Measurements from ENCODE around the gene NUTM2A.
"Not testable (repeated sequence)": the region's sequence is repeated elsewhere in the genome, so short reads cannot be mapped to it uniquely, and the experiment has no call there.

Gene NUTM2A, protein sequence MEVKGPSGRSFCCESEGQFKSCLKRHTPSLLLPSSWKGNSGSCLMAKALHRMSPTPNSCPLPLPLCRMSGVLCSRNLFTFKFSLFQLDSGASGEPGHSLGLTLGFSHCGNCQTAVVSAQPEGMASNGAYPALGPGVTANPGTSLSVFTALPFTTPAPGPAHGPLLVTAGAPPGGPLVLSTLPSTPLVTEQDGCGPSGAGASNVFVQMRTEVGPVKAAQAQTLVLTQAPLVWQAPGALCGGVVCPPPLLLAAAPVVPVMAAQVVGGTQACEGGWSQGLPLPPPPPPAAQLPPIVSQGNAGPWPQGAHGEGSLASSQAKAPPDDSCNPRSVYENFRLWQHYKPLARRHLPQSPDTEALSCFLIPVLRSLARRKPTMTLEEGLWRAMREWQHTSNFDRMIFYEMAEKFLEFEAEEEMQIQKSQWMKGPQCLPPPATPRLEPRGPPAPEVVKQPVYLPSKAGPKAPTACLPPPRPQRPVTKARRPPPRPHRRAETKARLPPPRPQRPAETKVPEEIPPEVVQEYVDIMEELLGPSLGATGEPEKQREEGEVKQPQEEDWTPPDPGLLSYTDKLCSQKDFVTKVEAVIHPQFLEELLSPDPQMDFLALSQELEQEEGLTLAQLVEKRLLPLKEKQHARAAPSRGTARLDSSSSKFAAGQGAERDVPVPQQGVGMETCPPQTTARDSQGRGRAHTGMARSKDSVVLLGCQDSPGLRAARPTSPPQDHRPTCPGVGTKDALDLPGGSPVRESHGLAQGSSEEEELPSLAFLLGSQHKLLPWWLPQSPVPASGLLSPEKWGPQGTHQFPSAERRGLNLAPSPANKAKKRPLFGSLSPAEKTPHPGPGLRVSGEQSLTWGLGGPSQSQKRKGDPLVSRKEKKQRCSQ

GRCh38 chr10:87225148-87225547 is at the start of gene NUTM2A:
TSS of gene NUTM2A (plus strand) at chr10:87225448. CDS start at chr10:87225831, 383 bp downstream.
- not testable (repeated sequence) for DNase-seq (ENCODE audit: low read depth)

GRCh38 chr10:87177587-87177986 is 47.7 kb upstream of the NUTM2A start:
- not testable (repeated sequence) for DNase-seq (ENCODE audit: low read depth)

- DNase-seq (ENCODE audit: low read depth) = not testable (repeated sequence)
Measured at GRCh38 chr10:87184421-87184820, 40.8 kb upstream of the NUTM2A start.

- not testable (repeated sequence) for DNase-seq (ENCODE audit: low read depth)
Measured at GRCh38 chr10:87186016-87186415, 39.2 kb upstream of the NUTM2A start.

DNA sequence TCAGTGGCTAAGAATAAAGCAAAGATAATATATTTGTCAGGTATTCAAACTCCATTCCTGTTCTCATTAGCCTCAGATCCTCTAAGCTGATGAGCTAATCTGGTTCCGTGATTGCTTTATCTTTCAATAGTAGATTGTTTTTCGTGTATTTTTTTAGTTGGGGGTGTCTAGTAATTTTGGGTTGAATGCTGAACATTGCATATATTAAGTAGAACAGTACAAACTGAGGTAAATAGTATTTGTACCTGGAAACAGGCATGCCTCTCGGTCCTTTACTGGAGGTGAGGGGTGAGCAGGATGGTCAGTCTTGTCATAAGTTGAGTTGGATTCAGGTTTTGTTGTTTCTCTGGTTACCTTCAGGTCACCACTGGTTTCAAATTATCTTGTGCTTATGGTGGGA is 37.7 kb upstream of the NUTM2A start:
- DNase-seq (ENCODE audit: low read depth) = not testable (repeated sequence)

DNA sequence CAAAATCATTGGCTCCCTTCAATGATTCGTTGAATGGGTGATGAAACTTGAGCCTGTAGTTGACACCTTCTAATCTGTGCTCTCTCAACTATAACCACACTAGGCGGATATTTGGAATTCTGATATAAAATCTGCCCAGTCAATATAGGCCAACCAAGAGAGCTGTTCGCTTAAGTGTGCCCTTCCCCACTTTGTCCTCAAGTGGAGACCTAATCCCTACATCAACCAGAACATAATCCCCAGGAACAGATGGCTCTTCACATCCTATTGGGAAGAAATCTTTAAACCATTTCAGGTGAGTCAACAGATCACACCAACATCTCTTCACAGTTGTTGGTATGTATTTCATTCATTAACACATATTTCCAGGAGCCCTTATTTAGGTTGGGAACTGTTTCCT is 33.4 kb upstream of the NUTM2A start:
- DNase-seq (ENCODE audit: low read depth) = not testable (repeated sequence)

DNA sequence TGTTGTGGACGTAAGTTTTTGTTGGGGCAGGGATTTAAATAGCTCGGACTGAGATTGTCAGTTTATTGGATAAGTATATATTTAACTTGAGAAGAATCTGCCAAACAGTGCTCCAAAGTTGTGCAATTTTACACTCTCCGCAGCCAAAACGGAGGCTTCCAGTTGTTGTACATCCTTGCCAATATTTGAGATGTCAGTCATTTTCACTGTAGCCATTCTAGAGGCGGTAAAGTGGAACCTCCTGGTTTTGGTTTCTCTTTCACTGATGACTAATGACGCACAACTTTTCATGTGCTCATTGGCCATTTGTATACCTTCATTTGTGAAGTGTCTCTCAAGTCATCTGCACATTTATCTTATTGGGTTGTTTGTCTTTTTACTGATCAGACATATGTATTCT is 24.3 kb upstream of the NUTM2A start:
- DNase-seq (ENCODE audit: low read depth) = not testable (repeated sequence)

DNA sequence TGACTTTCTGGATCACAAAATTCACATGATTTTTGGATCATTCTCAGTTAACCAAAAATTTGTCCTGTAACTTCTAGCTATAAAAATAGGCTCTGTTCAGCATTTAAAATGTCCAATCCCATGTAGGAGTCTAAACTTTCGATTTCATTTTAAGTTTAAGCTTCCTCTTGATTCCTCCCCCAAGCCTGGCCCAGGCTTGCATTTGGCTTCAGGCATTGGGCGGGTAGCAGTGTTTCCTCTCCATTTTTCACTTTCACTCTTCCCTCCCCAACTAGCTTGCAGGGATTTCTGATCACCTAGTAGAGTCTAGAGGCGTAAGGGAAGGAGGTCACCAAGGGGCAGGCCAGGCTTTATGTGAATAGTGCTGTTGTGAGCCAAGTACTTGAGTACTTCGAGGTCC is 20.4 kb upstream of the NUTM2A start:
- not testable (repeated sequence) for DNase-seq (ENCODE audit: low read depth)

GRCh38 chr10:87206922-87207321 is 18.3 kb upstream of the NUTM2A start:
- not testable (repeated sequence) for DNase-seq (ENCODE audit: low read depth)

GRCh38 chr10:87210309-87210708 is 14.9 kb upstream of the NUTM2A start:
- not testable (repeated sequence) for DNase-seq (ENCODE audit: low read depth)

GRCh38 chr10:87211848-87212247 is 13.4 kb upstream of the NUTM2A start:
- not testable (repeated sequence) for DNase-seq (ENCODE audit: low read depth)

GRCh38 chr10:87213150-87213765 is 12.0 kb upstream of the NUTM2A start:
- DNase-seq (ENCODE audit: low read depth) = not testable (repeated sequence)

- DNase-seq (ENCODE audit: low read depth) = not testable (repeated sequence)
Measured at GRCh38 chr10:87213806-87214205, 11.4 kb upstream of the NUTM2A start.

DNA sequence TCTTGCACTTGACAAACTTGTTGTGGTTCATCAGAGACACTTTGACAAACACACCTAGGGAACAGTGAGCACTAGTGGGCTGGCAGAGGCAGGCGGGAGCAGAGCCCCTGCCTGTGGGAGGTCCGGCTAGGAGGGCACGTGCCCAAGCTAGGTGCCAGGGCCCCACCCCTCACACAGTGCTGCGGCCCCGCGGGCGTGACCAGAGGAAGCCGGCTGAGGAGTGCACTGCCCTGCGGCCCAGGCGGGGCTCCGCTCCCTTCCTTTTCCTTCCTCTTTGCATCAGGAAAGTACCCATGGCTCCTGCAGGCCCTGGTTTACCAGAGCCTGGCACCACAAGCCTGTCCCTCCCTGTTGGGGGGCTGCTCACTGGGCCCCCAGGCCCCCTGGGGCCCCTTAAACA is 9.1 kb upstream of the NUTM2A start:
- not testable (repeated sequence) for DNase-seq (ENCODE audit: low read depth)

- DNase-seq (ENCODE audit: low read depth) = not testable (repeated sequence)
Measured at GRCh38 chr10:87219370-87219769, 5.9 kb upstream of the NUTM2A start.

- DNase-seq (ENCODE audit: low read depth) = not testable (repeated sequence)
Measured at GRCh38 chr10:87222789-87223188, 2.5 kb upstream of the NUTM2A start.

- DNase-seq (ENCODE audit: low read depth) = not testable (repeated sequence)
Measured at GRCh38 chr10:87228247-87228646, 3.0 kb downstream of the NUTM2A start.

DNA sequence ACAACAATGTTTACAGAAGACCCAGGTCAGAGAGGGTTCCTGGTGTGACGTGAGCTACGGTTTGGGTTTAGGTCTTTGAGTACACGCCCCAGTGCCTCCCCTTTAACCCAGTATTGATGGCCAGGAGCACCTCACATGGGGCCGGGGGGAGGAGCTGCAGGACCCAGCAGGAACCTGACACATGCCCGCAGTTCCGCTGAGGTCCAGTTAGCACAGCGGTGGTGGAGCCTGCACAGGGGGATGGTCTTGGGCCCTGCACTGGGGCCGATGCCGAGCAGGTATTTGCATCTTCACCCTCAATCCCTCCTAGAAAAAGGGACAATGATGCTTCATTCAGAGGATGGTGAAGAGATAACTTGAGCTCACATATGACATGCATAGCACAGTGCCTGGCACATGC is 4.0 kb downstream of the NUTM2A start:
- not testable (repeated sequence) for DNase-seq (ENCODE audit: low read depth)

DNA sequence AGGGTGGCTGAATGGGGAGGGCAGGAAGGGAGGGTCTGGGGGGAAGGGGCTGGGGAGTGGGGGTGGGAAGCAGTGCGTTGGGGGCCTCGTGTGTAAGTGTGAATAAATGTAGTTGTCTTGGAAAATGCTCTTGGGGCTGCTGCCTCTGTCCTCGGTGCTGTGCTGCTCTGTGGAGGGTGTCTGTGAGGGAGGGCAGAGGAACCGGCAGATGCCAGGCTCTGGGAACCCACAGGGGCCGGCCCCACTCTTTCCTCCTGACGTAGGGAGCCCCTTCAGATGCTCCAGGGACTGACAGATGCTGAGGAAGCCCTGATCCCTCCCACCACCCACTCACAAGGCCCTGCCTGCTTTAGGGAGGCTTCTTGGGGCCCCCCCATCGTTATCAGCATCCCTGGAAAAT is 9.6 kb downstream of the NUTM2A start:
- not testable (repeated sequence) for DNase-seq (ENCODE audit: low read depth)

DNA sequence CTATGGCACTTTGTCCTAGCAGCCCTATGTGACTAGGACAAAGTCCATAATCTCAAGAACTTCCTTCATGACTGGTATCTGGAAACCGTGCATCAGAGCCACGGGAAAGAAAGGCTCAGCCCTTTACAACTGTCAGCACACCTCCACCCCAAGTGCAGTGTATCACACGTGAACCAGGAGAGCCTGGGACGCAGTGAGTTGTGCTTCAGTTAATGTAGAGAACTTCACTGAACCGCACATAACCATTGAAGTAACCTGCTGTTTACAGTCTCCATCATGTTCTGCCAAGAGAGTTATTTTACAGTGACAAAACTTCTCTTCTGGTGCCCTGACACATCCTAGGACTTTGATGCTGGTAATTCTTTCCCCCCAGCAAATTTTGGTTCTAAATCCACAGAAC is 12.0 kb downstream of the NUTM2A start:
- not testable (repeated sequence) for DNase-seq (ENCODE audit: low read depth)

DNA sequence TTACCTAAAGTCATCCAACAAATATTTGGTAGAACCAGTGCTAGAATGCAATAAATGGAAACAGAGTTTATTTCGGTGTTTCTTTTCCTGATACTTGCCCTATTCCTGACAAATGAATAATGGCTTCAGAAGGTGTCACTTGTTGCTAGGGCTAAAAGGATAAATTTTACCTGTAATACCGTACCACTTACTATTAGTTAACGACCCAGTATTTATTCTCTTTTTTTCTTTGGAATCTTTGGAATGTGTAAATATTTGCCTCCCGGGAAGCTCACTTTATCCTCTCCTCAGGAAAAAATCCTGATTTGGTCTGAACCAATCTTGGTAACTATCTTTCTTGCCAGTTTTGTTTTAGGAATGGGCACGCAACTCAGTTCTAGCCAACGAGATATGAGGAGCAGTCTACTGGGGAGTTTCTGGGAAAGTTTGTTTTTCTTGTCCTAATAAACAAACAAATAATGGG is 14.1 kb downstream of the NUTM2A start:
- not testable (repeated sequence) for DNase-seq (ENCODE audit: low read depth)

- not testable (repeated sequence) for DNase-seq (ENCODE audit: low read depth)
Measured at GRCh38 chr10:87242192-87242591, 16.9 kb downstream of the NUTM2A start.

All from activated T-helper 9 cell treated with anti-CD3 and anti-CD28 coated beads, Interleukin-2, amount 50 U/mL, for 16 hours (primary cell).